ENCODE results near the gene OR2W1. TPM values are rescaled to one million over a fixed set of nuclear protein-coding genes. Genes with fewer than 3 reads are reported as not detected.

Gene OR2W1, protein sequence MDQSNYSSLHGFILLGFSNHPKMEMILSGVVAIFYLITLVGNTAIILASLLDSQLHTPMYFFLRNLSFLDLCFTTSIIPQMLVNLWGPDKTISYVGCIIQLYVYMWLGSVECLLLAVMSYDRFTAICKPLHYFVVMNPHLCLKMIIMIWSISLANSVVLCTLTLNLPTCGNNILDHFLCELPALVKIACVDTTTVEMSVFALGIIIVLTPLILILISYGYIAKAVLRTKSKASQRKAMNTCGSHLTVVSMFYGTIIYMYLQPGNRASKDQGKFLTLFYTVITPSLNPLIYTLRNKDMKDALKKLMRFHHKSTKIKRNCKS
- not detected in 2 replicates for total RNA-seq

DNA sequence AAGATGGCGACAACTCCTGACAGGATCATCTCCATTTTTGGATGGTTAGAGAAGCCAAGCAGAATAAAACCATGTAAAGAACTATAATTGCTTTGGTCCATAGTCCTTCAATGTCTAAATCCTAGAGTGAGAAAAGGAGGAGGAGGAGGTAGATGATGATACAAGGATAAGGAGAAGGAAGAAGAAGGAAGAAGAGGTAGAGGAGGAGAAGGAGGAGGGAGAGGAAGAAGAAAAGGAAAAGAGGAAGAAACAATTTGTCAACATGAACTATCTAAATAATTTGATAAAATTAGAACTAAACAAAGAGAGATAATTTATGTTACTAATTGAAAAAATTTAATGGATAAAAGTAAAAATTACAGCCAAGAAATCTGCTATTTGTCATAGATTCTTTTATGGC lies at the start of gene OR2W1:
Gene OR2W1, minus strand, starts transcription at position 101 of the 400 bp plus-strand sequence. Its CDS starts 0 bp downstream, at position 101.
- no peak for ATAC-seq (ENCODE audit: low read depth)
- Mint-ChIP-seq H3K9me3 (peaks cover 3% of the 10 kb centered on the region), H3K4me1 (no peaks in the 10 kb centered on the region), H3K36me3 (ENCODE audit: low read depth) (no peaks in the 10 kb centered on the region), H3K4me3 (no peak within 1 kb of the TSS), H3K27ac (no peak within 1 kb of the TSS), H3K27me3 (peaks cover 31% of the 10 kb centered on the region)
- ChIA-PET CTCF (no interaction called here), POLR2A (no interaction called here)
- no peak for DNase-seq
- intact Hi-C loops (cut with micrococcal nuclease): no loop called here
- TF ChIP-seq, protein P1, sequence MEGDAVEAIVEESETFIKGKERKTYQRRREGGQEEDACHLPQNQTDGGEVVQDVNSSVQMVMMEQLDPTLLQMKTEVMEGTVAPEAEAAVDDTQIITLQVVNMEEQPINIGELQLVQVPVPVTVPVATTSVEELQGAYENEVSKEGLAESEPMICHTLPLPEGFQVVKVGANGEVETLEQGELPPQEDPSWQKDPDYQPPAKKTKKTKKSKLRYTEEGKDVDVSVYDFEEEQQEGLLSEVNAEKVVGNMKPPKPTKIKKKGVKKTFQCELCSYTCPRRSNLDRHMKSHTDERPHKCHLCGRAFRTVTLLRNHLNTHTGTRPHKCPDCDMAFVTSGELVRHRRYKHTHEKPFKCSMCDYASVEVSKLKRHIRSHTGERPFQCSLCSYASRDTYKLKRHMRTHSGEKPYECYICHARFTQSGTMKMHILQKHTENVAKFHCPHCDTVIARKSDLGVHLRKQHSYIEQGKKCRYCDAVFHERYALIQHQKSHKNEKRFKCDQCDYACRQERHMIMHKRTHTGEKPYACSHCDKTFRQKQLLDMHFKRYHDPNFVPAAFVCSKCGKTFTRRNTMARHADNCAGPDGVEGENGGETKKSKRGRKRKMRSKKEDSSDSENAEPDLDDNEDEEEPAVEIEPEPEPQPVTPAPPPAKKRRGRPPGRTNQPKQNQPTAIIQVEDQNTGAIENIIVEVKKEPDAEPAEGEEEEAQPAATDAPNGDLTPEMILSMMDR (IDR thresholded peaks at IDR 0.05): no peak

DNA sequence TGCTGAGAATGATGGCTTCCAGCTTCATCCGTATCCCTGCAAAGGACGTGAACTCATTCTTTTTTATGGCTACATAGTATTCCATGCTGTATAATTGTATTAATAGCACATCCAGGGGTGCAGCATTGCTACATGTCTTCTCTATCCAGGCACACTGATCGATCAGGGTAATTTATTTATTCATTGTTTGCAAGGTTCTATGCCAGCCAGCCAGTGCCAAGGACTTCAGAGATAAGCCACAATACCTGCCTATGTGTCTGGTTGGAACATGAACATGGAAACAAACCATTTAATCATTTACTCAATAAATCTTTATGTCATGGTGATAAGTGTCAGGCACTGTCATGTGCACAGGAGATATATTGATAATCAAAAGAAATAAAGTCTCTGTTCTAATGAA lies 48.0 kb upstream of the OR2W1 start:
- POLR2A ChIA-PET: no interaction called here
- CTCF ChIA-PET: no interaction called here
- TF ChIP-seq, protein P1 (IDR thresholded peaks at IDR 0.05): no peak
- intact Hi-C loops (cut with micrococcal nuclease): no loop called here
- H3K9me3 Mint-ChIP-seq: no peaks in the 10 kb centered on the region
- H3K27ac Mint-ChIP-seq: no peak overlapping the region
- H3K4me3 Mint-ChIP-seq: no peak overlapping the region
- DNase-seq (no peak), ATAC-seq (ENCODE audit: low read depth) (no peak)
- peaks cover 9% of the 10 kb centered on the region for H3K27me3 Mint-ChIP-seq
- H3K4me1 Mint-ChIP-seq: no peaks in the 10 kb centered on the region
- H3K36me3 Mint-ChIP-seq (ENCODE audit: low read depth): no peaks in the 10 kb centered on the region

DNA sequence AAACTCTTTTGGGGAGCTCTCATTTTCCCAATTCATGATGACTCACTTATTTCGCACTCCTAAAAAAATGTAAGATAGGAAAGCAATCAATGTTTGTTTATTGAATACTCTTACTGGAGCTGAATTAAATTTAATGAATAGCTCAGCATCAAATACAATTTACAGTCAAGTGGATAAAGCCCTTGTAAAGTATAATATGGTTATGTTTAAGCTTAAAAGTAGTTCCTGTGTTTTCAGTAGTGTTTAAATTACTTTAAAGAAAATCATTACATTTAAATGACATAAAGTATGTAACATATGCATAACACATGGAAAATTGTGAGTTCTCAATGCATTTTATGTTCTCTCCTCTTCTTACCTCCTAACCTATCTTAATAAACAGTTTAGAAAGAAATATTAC lies 42.2 kb upstream of the OR2W1 start, which contains the start of gene OR2B3:
Gene OR2B3, minus strand, starts transcription at position 101 of the 400 bp plus-strand sequence. Its CDS starts 65 bp downstream, at position 36.
- Mint-ChIP-seq H3K36me3 (ENCODE audit: low read depth) (no peaks in the 10 kb centered on the region), H3K9me3 (no peaks in the 10 kb centered on the region), H3K4me1 (no peaks in the 10 kb centered on the region), H3K27ac (no peak within 1 kb of the TSS), H3K27me3 (peaks cover 17% of the 10 kb centered on the region), H3K4me3 (no peak within 1 kb of the TSS)
- intact Hi-C loops (cut with micrococcal nuclease): no loop called here
- ChIA-PET CTCF (no interaction called here), POLR2A (no interaction called here)
- TF ChIP-seq, protein P1 (IDR thresholded peaks at IDR 0.05): no peak
- ATAC-seq (ENCODE audit: low read depth): no peak
- no peak for DNase-seq

DNA sequence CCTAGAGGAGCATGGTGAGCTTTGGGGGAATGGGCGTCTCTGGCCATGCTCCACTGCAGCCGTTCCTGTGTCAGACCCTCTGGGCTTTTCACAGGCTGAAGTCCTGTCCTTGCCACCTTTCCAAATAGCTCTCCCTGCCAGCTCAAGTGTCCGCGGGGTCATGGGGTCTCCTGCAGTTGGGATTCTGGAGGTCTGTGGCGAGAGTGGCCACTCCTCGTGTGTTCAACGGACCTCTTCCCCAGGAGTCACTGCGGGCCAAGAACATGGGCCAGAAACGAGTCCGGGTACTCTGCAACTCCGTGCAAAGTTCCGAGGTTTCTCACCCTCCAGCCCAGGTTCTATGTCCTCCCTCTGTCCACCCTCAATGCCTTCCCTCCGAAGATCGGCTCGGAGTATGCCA lies 37.5 kb upstream of the OR2W1 start:
- TF ChIP-seq, protein P1 (IDR thresholded peaks at IDR 0.05): no peak
- Mint-ChIP-seq H3K4me3 (no peak overlapping the region), H3K9me3 (no peaks in the 10 kb centered on the region), H3K36me3 (ENCODE audit: low read depth) (no peaks in the 10 kb centered on the region), H3K4me1 (no peaks in the 10 kb centered on the region), H3K27ac (no peak overlapping the region), H3K27me3 (peaks cover 14% of the 10 kb centered on the region)
- POLR2A ChIA-PET: no interaction called here
- CTCF ChIA-PET: no interaction called here
- intact Hi-C loops (cut with micrococcal nuclease): no loop called here
- DNase-seq: no peak
- no peak for ATAC-seq (ENCODE audit: low read depth)

DNA sequence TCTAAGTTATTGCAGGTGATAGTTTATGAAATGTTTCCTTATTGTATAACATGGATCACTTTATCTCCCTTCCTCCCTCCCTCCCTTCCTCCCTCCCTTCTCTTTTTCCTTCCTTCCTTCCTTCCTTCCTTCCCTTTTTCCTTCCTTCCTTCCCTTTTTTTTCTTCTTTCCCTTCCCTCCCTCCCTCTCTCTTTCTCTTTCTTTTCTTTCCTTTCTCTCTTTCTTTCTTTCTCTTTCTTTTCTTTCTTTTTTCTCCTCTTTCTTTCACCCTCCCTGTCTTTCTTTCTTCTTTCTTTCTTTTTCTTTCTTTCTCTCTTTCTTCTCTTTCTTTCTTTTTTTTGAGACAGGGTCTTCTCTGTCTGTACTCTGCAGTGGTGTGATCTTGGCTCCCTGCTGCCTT lies 36.3 kb upstream of the OR2W1 start:
- H3K36me3 Mint-ChIP-seq (ENCODE audit: low read depth): no peaks in the 10 kb centered on the region
- no peak overlapping the region for H3K27ac Mint-ChIP-seq
- H3K9me3 Mint-ChIP-seq: no peaks in the 10 kb centered on the region
- POLR2A ChIA-PET: no interaction called here
- CTCF ChIA-PET: no interaction called here
- no peak for ATAC-seq (ENCODE audit: low read depth)
- intact Hi-C loops (cut with micrococcal nuclease): no loop called here
- no peak for DNase-seq
- TF ChIP-seq, protein P1 (IDR thresholded peaks at IDR 0.05): no peak
- no peaks in the 10 kb centered on the region for H3K4me1 Mint-ChIP-seq
- H3K4me3 Mint-ChIP-seq: no peak overlapping the region
- peaks cover 14% of the 10 kb centered on the region for H3K27me3 Mint-ChIP-seq
